ENCODE results near the gene ALS2CL. TPM values are rescaled to one million over a fixed set of nuclear protein-coding genes. Genes with fewer than 3 reads are reported as not detected.

ALS2CL gene
- total RNA-seq, 4 donors from 2014 or later: 42.4 to 121 (median 114) TPM

DNA sequence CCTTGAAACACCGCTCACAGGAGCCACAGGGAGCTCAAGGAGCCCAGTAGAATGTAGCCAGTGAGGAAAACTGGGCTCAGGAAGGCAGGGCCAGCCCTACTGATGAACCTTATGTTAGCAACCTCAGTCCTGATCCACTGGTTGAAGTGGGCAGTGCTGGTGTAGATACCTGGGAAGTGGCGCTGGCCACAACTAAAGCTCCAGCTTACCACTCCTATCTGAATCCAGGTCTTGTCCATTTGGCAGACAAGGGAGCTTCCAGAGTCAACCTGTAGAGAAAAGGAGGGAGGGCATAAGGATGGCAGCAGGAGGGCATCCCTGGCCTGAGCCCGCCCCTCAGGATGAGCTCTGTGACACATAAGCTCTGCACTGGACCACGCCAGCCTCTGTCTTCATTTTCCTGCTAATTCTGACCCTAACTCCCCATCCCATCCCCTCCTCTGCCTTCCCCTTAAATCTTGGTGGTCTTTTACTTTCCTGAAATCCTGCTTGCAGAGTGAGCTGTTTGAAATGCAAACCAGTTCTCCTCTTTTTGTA, 26.3 kb upstream of the ALS2CL start:
- TF ChIP-seq CTCF (IDR thresholded peaks at IDR 0.05) (no peak), POLR2A (IDR thresholded peaks at IDR 0.05) (no peak)
- no peaks in the 10 kb centered on the region for H3K36me3 ChIP-seq
- no peak overlapping the region for H3K4me3 ChIP-seq
- H3K27me3 ChIP-seq: peaks cover 0 to 47% (median 0%) of the 10 kb centered on the region in 4 donors
- intact Hi-C loops (cut with DNase I): no loop called here
- no peaks in the 10 kb centered on the region for H3K9me3 ChIP-seq
- DNase-seq: no peak
- 62 to 100% methylated on average over 2 to 3 of the region's 4 CpGs for WGBS, 2 donors
- H3K4me1 ChIP-seq: no peaks in the 10 kb centered on the region
- H3K27ac ChIP-seq: no peak overlapping the region

DNA sequence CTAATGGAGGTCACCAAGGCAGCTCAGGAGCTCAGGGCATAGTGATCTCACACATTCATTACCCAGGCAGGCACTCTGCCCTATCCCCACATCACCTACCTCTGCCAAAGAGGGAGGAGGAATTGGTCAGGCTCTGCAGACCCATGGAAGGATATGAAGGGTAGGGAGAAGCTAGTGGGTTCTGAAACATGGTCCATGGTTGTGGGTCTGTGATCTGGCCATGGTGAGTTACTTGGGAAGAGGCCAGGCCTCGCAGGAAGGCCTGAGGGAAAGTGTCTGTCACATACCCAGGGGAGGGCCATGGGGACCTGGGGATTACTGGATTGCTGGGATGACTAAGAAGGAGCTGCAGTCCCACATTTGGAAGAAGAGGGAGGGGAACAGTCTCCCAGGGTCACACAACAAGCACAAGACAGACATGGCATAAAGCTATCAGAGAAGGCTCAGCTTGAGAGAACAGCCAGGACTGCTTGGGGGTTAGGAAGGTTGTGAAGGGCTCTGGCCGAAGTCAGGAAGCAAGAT, 25.6 kb upstream of the ALS2CL start:
- H3K9me3 ChIP-seq: no peaks in the 10 kb centered on the region
- intact Hi-C loops (cut with DNase I): no loop called here
- TF ChIP-seq POLR2A (IDR thresholded peaks at IDR 0.05) (no peak), CTCF (IDR thresholded peaks at IDR 0.05) (no peak)
- H3K36me3 ChIP-seq: no peaks in the 10 kb centered on the region
- peaks cover 0 to 4% (median 0%) of the 10 kb centered on the region in 3 donors for H3K4me1 ChIP-seq
- no peak overlapping the region for H3K4me3 ChIP-seq
- peaks cover 0 to 47% (median 0%) of the 10 kb centered on the region in 4 donors for H3K27me3 ChIP-seq
- no peak for DNase-seq
- WGBS, 2 donors: 64 to 78% methylated on average over 2 of the region's 2 CpGs
- H3K27ac ChIP-seq: no peak overlapping the region

- 62 to 76% methylated on average over 11 to 24 of the region's 61 CpGs for WGBS, 2 donors
- H3K27ac ChIP-seq: no peak within 1 kb of the TSS
- H3K9me3 ChIP-seq: no peaks in the 10 kb centered on the region
- DNase-seq: no peak
- TF ChIP-seq POLR2A (IDR thresholded peaks at IDR 0.05) (no peak), CTCF (IDR thresholded peaks at IDR 0.05) (peak in 1 of 6 experiments; percentile 5)
- H3K4me1 ChIP-seq: peaks cover 0 to 16% (median 0%) of the 10 kb centered on the region in 3 donors
- H3K27me3 ChIP-seq: peaks cover 0 to 47% (median 0%) of the 10 kb centered on the region in 4 donors
- H3K4me3 ChIP-seq: no peak within 1 kb of the TSS
- intact Hi-C loops (cut with DNase I): no loop called here
- H3K36me3 ChIP-seq: no peaks in the 10 kb centered on the region
These were observed 24.2 kb upstream of the ALS2CL start, which contains the start of gene PRSS50 for GRCh38 chr3:46717447-46718231. TSS of gene PRSS50 (minus strand) at chr3:46717869. CDS start at chr3:46717824, 45 bp downstream.

DNA sequence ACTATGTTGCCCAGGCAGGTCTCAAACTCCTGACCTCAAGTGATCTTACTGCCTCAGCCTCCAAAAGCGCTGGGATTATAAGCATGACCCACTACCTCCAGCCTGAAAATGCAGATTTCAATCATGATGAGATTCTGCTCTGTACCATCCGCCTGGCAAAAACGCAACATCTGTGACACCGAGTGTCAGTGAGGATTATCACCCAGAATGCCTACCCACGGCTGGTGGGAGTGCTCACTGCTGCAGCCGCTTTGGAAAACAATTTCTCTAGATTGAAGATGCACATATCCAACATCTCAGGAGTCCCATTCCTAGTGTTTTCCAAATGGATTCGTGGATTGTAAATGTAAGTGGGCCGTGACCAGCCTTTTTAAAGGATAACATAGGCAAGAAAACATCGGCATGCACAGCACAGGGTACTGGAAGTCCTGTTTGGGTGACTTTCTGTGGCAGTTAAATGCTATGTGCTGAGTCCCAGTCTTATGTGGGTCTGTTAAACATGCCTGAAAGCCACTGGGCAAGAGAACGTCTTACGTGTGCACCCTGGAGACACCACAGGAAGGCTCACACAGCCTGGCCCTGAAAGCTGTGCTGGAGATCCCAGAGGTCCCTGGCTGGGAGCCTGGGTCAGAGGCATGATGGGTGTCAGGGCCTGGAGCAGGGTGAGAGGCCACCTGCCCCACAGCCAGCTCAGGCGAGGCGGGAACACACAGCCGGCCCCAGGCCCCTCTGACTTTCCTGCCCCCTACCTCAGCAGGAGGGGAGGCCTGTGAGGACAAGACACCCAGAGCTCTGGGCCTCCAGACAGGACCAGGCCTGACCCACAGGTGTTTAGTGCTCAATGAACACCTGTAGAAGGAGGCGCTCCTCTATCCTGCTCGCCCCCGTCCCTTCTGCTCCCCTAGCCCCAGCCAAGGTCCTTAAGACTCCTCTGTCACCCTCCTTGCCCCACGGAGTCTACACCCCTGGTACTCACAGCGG, 23.3 kb upstream of the ALS2CL start:
- 90 to 92% methylated on average over 10 to 11 of the region's 19 CpGs for whole genome bisulfite sequencing, 2 donors
- no peaks in the 10 kb centered on the region for H3K9me3 ChIP-seq
- no peak for DNase-seq

More for the DNA sequence above, 23.3 kb upstream of the ALS2CL start:
- peaks cover 0 to 47% (median 0%) of the 10 kb centered on the region in 4 donors for H3K27me3 ChIP-seq
- H3K4me3 ChIP-seq: no peak overlapping the region
- TF ChIP-seq POLR2A (IDR thresholded peaks at IDR 0.05) (no peak), CTCF (IDR thresholded peaks at IDR 0.05) (no peak)
- no peaks in the 10 kb centered on the region for H3K36me3 ChIP-seq
- H3K27ac ChIP-seq: no peak overlapping the region
- intact Hi-C loops (cut with DNase I): no loop called here
- peaks cover 0 to 16% (median 0%) of the 10 kb centered on the region in 3 donors for H3K4me1 ChIP-seq

All from esophagus squamous epithelium (tissue), 5 donors.